ENCODE results near the gene PADI3.

PADI3 gene

DNA sequence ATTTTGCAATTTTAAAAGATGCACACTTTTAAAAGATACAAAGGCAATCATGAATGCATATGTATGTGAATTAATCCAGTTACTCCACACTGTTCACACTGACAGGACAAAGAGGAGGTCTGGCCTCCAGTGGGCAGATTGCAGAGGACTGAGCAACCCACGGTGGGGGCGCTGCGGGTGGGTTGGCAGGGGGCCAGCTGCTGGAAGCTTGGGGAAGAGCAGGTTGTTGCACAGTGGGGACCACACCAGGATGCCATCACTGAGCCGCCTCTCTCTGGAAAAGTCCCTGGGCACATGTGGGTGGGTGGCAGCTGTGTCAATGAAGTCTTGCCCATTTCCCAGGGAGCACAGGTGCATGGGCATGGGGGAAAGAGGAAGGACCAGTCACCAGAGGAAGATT, 46.4 kb downstream of the PADI3 start:
- DNase-seq (ENCODE audit: low read depth in 2 of 2, low spot score in 1 of 2): no peak

DNA sequence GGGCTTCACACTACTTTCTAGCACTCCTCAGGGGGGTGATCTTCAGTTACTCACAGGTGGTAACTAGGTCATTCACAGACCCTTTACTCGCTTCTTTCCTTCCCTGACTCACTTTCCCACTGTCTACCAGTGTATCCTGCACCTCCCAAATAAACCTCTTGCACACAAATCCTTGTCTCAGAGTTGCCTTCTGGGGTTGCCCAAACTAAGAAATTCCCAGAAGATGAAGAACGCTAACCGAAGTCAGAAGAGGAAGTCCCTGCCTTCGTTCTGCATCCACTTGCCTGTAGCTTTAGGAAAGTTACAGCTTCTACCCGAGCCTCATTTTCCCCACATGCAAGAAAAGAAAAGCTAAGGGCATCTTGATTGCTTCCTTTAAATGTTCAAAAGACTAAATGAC, 47.2 kb downstream of the PADI3 start:
- no peak for DNase-seq (ENCODE audit: low read depth in 2 of 2, low spot score in 1 of 2)

DNA sequence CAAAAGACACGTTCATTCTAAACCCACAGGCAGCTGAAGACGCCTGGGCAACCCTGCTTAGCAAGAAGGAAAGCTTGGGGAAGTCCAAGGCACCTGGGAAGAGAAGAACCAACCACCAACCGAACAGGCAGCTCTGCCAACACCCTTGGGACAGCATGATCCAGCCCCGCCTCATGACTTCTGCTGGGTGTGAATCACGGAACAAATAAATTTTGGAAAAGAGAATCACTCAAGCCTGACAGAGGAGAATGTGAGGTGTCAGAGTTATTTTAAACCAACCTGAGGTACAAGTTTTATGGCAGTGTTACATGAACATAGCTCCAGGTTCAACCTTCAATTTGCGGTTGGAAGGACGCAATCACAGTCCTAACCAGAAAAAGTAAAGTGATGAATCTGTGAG, 49.1 kb downstream of the PADI3 start:
- no peak for DNase-seq (ENCODE audit: low read depth in 2 of 2, low spot score in 1 of 2)

DNA sequence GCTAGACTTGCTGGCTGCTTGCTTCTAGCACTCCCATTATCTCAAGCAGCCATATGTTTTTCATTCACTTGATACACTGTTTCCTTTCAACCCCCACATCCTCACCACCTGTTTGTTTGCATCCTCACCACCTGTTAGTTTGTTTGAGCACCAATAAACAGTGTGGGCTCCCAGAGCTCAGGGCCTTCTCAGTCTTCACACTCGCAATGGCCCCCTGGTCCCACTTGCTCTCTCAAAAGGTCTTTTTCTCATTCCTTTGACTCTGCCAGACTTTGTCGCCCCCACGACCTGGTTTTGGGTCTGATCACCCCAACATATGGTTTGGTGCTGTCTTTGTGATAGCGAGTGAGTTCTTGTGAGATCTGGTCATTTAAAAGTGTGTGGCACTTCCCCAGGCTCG, 52.9 kb downstream of the PADI3 start:
- no peak for DNase-seq (ENCODE audit: low read depth in 2 of 2, low spot score in 1 of 2)

DNA sequence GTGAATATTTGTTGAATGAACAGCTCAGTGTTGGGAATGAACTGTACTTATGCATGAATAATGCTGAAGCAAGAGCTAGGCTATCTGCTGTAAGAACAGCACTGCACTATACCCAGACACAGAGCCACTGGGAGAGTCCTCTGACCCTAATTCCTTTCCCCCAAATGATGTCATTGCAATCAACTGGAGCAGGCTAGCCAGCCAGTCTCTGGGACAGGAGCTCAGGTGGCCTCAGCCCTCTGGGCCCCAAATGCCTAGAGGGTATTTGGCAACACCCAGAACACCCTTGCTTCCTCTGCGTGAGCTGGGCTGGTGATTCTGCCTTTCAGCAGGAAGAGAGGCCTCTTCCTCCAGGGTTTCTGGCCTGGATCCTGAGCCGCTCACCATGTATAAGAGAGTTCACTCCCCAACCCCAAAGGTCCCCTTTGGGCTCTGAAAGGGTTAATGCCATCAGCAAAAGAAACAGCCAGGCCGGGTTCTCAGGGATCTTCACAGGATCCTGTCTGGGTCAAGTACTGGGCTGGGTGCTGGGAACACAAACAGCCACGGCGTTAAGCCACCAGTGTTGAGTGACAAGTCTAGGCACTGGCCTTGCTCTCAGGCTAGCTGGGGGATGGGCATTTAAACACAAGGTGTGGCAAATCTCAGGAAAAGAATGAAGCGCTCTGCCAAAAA, 55.4 kb downstream of the PADI3 start:
- no peak for DNase-seq (ENCODE audit: low read depth in 2 of 2, low spot score in 1 of 2)

DNA sequence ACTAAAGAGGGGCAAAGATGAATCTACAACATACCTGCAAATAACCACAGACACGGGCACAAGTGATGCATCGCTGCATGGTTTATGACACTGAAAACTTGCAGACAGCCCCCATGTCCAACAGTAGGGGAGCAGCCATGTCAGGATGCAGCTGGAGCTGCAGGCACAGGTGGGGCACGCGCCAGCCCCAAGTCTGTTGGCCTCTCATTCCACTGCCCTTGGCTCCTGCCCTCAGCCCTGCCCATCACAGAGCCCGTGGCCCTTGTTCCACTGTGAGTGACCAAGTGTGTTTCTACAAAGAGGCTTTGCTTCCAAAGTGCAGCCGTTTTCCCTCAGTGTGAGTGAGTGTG, 55.9 kb downstream of the PADI3 start:
- DNase-seq (ENCODE audit: low read depth in 2 of 2, low spot score in 1 of 2): no peak

DNA sequence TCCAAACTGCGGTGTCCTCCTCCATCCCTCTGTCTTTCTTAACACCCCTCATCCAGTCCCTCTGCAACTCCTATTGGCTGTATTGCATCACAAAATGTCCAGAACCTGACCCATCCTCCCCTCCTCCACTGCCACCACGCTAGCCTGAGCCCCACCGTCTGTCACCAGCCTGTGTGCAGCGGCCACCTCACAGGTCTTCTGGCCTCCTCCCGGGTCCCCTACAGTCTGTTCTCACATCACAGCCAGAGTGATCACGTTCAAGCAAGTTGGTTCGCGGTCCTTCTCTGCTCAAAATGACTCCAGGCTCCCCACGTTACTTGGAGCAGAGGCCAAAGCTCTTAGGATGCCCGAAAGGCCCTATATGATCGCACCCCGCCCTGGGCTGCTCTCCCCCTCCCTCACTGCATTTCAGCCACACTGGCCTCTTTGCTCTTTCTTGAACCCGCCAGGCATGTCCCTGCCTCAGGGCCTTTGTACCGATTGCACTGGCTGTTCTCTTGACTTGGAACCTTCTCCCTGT, 56.7 kb downstream of the PADI3 start:
- no peak for DNase-seq (ENCODE audit: low read depth in 2 of 2, low spot score in 1 of 2)

DNA sequence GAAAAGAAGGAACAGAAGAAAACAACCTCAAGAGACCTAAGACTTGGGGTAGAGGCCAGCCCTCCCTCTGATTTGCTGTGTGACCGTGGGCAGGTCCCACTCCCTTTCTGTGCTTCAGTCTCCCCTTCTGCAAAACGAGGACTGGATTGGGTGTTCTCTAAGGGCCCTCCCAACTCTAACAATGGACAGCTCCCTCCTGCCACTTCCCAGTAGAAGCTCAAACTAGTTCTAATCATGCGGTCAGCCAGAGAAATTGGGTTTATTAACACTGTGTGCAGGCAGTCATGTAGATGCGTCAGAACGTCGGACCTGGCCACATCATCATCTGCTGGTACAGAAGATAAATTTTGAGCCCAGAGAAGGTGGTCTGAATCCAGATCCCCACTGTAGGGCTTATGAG, 57.5 kb downstream of the PADI3 start:
- DNase-seq (ENCODE audit: low read depth in 2 of 2, low spot score in 1 of 2): no peak

DNA sequence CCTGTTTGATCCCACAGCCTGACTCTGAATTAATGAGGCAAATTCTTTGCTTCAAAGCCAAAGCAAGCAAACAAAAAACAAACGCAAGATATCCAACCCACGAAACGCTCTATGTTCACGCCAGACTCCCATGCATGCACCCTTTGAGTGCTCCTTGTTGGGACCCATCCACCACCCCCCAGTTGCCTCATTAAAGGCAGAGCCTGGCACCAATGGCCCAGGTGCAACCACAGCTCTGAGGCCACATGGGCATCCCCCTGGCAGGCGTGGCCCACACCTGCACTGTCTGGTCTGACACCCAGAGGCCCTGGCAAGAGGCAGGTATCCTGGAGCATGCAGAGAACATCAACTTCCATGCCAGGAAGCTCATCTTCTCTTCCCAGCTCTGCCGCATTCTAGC, 58.0 kb downstream of the PADI3 start:
- DNase-seq (ENCODE audit: low read depth in 2 of 2, low spot score in 1 of 2): no peak

DNA sequence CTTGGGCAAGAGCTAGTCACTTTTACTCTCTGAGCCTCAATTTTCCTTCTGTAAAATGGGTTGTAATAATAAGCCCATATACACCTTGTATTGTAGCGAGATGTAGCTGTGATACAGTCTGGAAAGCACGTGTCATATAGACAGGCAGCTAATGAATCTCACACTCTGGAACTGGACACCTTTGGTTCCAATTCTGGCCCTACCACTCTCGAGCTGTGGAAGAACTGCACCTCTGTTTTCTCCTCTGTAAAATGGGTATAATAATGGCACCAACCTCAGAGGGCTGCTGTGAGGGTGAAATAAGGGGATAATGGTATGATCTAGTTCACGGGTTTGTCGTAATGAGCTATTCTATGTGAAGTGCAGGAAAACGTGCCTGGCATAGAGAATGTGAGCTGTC, 58.4 kb downstream of the PADI3 start:
- no peak for DNase-seq (ENCODE audit: low read depth in 2 of 2, low spot score in 1 of 2)

DNA sequence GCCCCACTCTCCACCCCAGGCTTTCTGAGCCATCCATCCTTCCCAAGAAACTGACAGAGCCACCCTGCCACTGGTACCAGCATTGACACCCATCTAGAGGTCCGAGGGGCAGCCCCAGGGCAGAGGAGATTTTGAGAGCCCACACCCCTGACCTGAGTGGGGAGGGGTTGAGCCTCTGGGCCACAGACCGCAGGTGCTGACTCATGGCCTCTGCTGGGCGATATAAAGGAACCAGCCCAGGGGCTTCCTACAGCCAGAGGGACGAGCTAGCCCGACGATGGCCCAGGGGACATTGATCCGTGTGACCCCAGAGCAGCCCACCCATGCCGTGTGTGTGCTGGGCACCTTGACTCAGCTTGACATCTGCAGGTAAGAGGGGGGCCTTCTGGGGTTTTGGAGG, 59.0 kb downstream of the PADI3 start, which contains the start of gene PADI4:
TSS of gene PADI4 (plus strand) at position 252 of the 400 bp plus-strand sequence. CDS start at position 278, 26 bp downstream.
- no peak for DNase-seq (ENCODE audit: low read depth in 2 of 2, low spot score in 1 of 2)

DNA sequence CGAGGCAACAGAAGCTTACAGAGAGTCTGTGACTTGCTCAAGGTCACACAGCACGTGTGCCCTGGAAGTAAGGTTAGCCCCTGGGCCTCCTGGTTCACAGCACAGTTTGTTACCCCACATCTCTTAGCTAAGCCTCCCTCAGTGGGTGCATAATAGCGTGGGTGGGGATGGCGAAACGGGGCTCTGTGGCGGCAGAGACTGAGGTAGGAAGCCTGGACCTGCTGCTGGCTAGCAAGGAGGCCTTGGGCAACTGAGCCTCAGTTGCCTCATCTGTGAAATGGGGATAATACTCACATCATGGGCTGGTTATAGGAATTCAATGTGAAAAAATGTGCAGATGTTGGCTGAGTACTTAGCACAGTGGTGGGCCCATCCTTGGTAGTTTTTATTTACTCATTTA, 59.7 kb downstream of the PADI3 start:
- DNase-seq (ENCODE audit: low read depth in 2 of 2, low spot score in 1 of 2): no peak

DNA sequence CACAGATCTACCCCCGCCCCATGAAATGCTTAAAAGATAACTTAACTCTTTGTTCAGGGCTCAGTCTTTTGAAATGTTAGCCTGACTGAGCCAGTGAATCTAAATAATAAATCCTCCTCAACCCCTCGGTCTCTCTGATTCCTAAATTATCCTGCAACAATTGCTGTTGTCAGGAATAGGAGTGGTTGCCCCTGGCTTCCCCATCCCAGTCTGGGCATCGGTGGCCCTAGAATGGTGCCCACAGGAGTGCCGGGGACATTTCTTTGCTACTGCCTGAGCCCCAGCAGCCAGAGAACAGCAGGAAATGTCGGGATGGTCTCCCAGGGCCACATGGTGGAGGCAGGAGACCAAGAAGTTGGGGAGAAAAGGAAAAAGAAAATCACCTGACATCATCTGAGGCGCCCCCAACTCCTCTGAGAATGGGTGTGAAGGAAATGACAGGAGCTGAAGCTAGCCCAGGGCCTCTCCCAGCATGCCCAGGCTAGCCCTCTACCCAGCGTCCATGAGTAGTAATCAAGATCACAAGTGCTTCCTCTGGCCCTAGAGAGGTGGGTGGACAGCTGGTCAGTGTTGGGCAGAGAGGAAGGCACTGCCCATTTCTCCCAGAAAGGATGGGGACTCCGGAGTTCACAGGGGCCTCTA, 60.6 kb downstream of the PADI3 start:
- DNase-seq (ENCODE audit: low read depth in 2 of 2, low spot score in 1 of 2): no peak

DNA sequence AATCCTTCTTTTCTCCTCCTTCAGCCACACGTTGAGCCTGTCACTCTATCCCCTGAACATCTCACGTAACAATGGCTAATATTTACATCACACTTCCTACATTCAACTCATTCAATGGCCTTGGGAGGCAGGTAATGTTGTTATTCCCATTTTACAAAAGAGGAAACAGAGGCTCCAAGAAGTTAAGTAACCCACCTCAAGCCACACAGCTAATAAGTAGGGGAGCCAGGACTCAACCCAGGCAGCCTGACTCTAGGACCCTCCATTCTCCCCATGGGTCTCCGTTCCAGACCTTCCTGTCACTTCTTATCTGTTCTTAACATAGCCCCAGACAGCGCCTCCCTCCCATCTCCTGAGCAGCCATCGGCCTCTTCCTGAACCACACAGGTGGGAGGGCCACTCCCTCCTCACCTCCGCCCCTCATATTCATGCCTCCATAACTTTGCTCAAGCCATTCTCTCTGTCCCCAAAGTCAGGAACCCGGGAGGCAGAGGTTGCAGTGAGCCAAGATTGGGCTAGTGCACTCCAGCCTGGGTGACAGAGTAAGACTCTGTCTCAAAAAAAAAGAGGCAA, 61.3 kb downstream of the PADI3 start:
- no peak for DNase-seq (ENCODE audit: low read depth in 2 of 2, low spot score in 1 of 2)

DNA sequence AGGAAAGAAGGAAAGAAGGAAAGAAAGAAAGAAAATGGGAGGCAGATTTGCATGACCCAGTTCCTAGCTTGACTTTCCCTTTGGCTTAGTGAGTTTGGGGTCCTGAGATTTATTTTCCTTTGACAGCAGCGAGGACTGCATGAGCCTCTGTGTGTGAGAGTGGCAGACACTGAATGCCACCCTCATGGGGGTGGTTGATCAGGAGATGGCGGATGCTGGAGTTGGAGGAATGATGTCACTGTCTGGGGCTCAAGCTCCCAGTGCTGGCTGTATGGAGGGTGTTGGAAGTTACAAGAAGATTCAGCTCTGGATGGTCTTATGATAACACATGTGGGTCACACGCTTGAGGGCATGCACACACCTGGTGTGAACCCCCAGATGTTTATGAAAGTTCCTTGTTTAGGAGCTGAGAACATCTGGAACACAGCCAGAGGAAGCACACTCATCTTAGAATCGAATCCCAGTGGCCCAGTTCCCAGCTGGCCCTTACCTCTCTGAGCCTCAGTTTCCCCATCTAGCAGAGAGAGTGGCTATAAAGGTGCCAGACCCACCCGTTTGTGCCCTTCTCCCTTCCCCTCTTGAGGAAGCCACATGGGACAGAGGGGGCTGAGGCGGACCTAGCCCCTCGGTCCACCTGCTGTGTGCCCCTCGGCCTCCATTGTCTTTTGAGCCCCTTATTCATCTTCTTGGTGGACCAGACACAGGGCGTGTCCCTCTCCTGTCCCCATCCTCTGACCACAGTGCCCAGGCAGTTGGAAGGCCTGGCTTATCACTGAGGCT, 64.8 kb downstream of the PADI3 start:
- DNase-seq (ENCODE audit: low read depth in 2 of 2, low spot score in 1 of 2): no peak

DNA sequence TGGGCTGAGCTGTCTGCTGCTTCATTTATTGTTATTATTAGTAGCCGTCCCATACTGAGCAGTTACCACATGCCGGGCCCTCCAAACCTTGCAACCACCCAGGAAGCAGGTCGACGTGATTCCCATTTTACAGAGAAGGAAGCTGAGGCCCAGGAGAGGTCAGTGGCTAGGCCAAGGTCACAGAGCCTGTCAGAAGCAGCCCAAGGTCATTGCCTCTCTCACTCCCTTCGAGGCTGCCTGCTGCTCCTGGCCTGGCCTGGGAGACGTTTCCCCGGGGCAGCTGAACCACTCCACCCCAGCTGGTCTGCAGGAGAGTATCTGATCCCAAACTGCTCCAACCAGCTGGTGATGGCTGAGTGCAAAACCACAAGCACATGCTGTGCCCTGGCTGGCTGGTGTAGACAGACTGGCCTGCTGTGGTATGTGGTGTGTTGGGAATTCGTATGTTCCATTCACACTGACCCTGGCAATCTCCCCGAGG, 65.6 kb downstream of the PADI3 start:
- no peak for DNase-seq (ENCODE audit: low read depth in 2 of 2, low spot score in 1 of 2)

DNA sequence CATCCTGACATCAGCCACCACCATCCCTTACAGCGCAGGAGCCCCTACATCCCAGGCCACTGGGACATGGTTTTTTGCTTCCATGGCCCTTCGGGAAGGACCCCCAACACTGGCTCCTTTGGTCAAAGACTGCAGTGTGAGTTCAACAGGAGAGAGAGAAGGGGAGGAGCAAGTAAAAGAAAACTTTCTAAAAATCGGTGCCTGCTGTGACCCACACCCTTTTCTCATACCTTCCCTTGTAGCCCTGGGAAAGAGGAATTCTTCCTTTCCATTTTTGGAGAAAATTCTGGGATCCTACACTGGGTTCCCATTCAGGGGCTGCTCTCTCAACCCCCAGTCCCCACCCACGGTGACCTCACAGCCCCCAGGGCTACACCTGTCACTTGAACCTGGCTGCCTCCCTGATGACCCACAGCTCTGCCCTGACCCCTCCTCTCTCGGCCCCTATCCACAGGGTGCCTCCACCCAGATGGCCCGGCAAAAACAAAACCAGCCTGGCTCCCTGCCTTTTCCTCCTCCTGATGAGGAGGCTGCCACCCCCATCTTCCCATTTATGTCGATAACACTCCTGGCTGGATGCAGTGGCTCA, 66.7 kb downstream of the PADI3 start:
- DNase-seq (ENCODE audit: low read depth in 2 of 2, low spot score in 1 of 2): no peak

DNA sequence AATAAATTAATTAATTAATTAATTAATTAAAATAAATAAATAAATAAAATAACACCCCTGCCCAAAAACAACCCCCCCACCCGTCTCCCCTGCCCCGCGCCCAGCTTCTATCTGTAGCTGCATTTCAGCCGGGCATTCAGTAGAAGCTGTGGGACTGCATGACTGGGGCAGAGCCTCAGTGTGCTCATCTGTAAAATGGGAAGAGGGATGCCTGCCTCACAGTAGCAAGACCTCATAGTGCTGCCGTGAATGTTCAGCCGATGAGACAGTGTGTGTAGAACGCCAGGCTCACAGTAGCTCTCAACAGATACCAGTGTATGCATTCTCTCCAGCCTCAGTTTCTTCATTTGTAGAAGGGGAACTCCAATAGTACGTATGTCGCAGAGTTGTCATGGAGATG, 67.8 kb downstream of the PADI3 start:
- DNase-seq (ENCODE audit: low read depth in 2 of 2, low spot score in 1 of 2): no peak

DNA sequence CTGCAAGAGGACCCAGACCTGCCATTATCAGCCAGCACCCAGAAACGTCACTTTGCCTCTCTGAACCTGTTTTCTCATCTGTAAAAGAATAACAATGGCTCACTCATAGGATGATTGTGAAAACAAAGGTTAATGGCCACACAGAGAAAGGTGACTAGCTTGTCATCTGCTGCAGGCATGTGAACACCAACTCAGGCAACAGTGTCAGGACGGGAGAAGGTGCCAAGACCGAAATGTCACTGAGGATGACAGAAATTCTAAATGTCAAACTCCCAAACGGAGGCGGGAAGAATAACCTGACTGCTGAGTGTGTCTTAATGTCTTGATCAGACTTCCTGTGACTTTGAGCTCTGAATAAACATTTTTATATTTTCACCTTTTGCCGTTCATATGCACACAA, 69.4 kb downstream of the PADI3 start:
- no peak for DNase-seq (ENCODE audit: low read depth in 2 of 2, low spot score in 1 of 2)

DNA sequence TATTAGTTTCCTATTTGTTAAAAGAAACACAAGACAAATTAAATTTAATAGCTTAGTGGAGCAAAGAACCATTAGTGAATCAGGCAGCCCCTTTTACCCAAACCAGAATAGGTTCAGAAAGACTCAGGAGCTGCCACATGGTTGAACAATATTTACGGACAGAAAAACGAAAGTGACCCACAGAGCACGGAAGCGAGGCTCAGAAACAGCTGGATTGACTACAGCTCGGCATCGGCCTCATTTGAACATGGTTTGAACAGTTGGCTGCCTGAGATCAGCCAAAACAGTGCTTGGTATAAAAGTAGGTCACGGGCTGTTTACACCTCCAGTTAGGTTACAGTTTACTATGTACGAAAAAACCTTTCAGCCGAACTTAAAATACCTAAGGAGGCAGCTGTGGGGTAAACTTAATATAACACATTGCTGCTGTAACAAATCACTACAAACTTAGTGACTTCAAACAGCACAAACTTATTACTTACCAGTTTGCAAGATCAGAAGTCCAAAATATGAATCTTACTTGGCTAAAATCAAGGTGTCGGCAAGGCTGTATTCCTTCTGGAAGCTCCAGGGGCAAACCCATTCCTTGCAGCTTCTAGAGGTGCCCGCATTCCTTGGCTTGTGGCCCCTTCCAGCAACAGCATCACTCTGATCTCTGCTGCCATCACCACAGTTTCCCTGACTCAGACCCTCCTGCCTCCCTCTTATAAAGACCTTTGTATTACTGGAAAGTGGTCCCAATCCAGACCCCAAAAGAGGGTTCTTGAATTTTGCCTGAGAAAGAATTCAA, 70.9 kb downstream of the PADI3 start:
- DNase-seq (ENCODE audit: low read depth in 2 of 2, low spot score in 1 of 2): no peak

All from stimulated activated CD8-positive, alpha-beta memory T cell treated with anti-CD3 and anti-CD28 coated beads, Interleukin-4, amount 100 ng/mL, for 4 hours (primary cell).